ENCODE data around the gene RHBDD2. TPM values are rescaled to one million over a fixed set of nuclear protein-coding genes. Genes with fewer than 3 reads are reported as not detected.
A peak's percentile ranks its signal among the peaks of the same experiment; 100 is the strongest.
"Not testable (repeated sequence)": the region's sequence is repeated elsewhere in the genome, so short reads cannot be mapped to it uniquely, and the experiment has no call there.

Gene RHBDD2
- total RNA-seq, 3 donors from 2014 or later = 36.6 to 47.7 (median 39.0) TPM

DNA sequence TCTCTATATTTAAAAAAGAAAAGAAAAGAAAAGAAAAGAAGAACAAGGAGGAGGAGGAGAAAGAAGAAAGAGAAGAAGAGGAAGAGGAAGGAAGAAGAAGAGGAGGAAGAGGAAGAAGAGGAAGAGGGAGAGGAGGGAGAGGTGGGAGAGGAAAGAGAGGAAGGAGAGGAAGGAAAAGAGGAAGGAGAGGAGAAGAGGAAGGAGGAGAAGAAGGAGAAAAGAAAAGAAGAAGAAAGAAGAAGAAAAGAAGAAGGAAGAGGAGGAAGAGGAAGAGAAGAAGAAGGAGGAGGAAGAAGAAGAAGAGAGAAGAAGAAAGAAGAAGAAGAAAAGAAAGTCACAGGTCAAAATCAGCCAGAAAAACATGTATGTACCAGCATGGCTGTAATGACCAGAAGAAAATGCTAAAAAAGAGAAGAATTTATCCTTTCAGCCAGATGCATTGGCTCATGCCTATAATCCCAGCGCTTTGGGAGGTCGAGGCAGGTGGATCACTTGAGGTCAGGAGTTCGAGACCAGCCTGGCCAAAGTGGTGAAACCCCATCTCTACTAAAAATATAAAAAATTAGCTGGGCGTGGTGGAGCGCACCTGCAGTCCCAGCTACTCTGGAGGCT lies 30.8 kb downstream of the RHBDD2 start:
- no peak overlapping the region for H3K27ac ChIP-seq

GRCh38 chr7:75911186-75911585 lies 32.4 kb downstream of the RHBDD2 start:
- intact Hi-C loops (cut with DNase I; ENCODE audit: low total_unique reads); DNase-seq (ENCODE audit: low spot score in 2 of 2); H3K36me3 ChIP-seq: not testable (repeated sequence)

More for the DNA sequence above, 30.8 kb downstream of the RHBDD2 start:
- Histone ChIP-seq H3K4me3 (no peak overlapping the region), H3K4me1 (no peaks in the 10 kb centered on the region), H3K27me3 (no peaks in the 10 kb centered on the region), H3K36me3 (no peaks in the 10 kb centered on the region), H3K9me3 (no peaks in the 10 kb centered on the region)
- intact Hi-C loops (cut with DNase I; ENCODE audit: low total_unique reads) = no loop called here
- DNase-seq (ENCODE audit: low spot score in 2 of 2) = no peak
- TF ChIP-seq, protein P1, sequence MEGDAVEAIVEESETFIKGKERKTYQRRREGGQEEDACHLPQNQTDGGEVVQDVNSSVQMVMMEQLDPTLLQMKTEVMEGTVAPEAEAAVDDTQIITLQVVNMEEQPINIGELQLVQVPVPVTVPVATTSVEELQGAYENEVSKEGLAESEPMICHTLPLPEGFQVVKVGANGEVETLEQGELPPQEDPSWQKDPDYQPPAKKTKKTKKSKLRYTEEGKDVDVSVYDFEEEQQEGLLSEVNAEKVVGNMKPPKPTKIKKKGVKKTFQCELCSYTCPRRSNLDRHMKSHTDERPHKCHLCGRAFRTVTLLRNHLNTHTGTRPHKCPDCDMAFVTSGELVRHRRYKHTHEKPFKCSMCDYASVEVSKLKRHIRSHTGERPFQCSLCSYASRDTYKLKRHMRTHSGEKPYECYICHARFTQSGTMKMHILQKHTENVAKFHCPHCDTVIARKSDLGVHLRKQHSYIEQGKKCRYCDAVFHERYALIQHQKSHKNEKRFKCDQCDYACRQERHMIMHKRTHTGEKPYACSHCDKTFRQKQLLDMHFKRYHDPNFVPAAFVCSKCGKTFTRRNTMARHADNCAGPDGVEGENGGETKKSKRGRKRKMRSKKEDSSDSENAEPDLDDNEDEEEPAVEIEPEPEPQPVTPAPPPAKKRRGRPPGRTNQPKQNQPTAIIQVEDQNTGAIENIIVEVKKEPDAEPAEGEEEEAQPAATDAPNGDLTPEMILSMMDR (IDR thresholded peaks at IDR 0.05) = no peak
- TF ChIP-seq POLR2A (IDR thresholded peaks at IDR 0.05) (no peak), POLR2AphosphoS5 (IDR thresholded peaks at IDR 0.05) (no peak)

DNA sequence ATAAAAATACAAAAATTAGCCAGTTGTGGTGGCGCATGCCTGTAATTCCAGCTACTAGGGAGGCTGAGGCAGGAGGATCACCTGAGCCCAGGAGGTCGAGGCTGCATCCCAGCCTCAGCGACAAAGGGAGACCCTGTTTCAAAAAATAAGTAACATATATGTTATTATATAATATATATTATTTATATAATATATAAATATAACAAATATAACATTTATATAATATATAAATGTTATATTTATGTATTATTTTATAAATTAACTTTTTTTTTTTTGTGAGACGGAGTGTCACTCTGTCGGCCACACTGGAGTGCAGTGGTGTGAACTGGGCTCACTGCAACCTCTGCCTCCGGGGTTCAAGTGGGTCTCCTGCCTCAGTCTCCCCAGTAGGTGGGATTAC lies 34.6 kb downstream of the RHBDD2 start:
- no peak for DNase-seq (ENCODE audit: low spot score in 2 of 2)
- H3K36me3 ChIP-seq = no peaks in the 10 kb centered on the region
- H3K27ac ChIP-seq = no peak overlapping the region
- intact Hi-C loops (cut with DNase I; ENCODE audit: low total_unique reads) = no loop called here
- H3K9me3 ChIP-seq = no peaks in the 10 kb centered on the region
- no peaks in the 10 kb centered on the region for H3K4me1 ChIP-seq
- H3K27me3 ChIP-seq = no peaks in the 10 kb centered on the region
- H3K4me3 ChIP-seq = no peak overlapping the region
- TF ChIP-seq POLR2A (IDR thresholded peaks at IDR 0.05) = no peak
- no peak for TF ChIP-seq POLR2AphosphoS5 (IDR thresholded peaks at IDR 0.05)
- TF ChIP-seq, protein P1 (IDR thresholded peaks at IDR 0.05) = no peak

More at GRCh38 chr7:75911186-75911585, 32.4 kb downstream of the RHBDD2 start:
- H3K9me3 ChIP-seq, H3K4me1 ChIP-seq, H3K27me3 ChIP-seq, H3K27ac ChIP-seq, H3K4me3 ChIP-seq: not testable (repeated sequence)

DNA sequence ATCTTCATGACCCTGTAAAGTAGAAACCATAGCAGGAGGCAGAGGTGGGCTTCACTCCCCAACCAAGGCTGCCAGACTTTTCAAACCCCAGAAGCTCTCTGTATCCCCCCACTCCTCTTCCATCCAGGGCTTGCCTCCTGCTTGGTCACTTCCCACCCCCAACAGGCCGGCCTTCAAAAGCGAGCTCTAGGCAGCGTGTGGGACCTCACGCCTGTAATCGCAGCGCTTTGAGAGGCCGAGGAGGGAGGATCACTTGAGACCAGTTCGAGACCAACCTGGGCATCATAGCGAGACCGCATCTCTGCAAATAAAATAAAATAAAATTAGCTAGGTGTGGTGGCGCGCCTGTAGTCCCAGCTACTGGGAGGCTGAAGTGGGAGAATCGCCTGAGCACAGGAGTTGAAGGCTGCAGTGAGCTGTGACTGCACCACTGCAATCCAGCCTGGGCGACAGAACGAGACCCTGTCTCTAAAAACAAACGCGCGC lies 35.4 kb downstream of the RHBDD2 start:
- Histone ChIP-seq H3K27me3 (no peaks in the 10 kb centered on the region), H3K4me1 (no peaks in the 10 kb centered on the region), H3K27ac (peak overlapping the region; percentile 91), H3K9me3 (no peaks in the 10 kb centered on the region), H3K4me3 (peak overlapping the region; percentile 98 to 99 (median 98)), H3K36me3 (no peaks in the 10 kb centered on the region)
- peak in 1 of 2 donors; percentile 20 for DNase-seq (ENCODE audit: low spot score in 2 of 2)
- intact Hi-C loops (cut with DNase I; ENCODE audit: low total_unique reads) = no loop called here
- TF ChIP-seq POLR2AphosphoS5 (IDR thresholded peaks at IDR 0.05) (no peak), POLR2A (IDR thresholded peaks at IDR 0.05) (no peak)
- TF ChIP-seq, protein P1 (IDR thresholded peaks at IDR 0.05) = no peak

- Histone ChIP-seq H3K36me3 (no peaks in the 10 kb centered on the region), H3K4me3 (peak within 1 kb of the TSS; percentile 98 to 99 (median 98)), H3K4me1 (no peaks in the 10 kb centered on the region), H3K9me3 (no peaks in the 10 kb centered on the region), H3K27ac (peak within 1 kb of the TSS; percentile 91), H3K27me3 (no peaks in the 10 kb centered on the region)
- TF ChIP-seq POLR2A (IDR thresholded peaks at IDR 0.05) (peak; percentile 72), POLR2AphosphoS5 (IDR thresholded peaks at IDR 0.05) (peak; percentile 93 to 97 (median 94))
- TF ChIP-seq, protein P1 (IDR thresholded peaks at IDR 0.05) = peak in 2 of 3 donors; percentile 17 to 24
- intact Hi-C loops (cut with DNase I; ENCODE audit: low total_unique reads) = no loop called here
- peak; percentile 92 to 95 for DNase-seq (ENCODE audit: low spot score in 2 of 2)
Observed at GRCh38 chr7:75914655-75915415, 36.0 kb downstream of the RHBDD2 start, which contains the start of gene POR. Gene POR (plus strand): TSS chr7:75915155. CDS start chr7:75954002, 38,847 bp downstream.

Data from breast epithelium (tissue), 4 donors.